ENCODE data around the gene ERCC3. TPM values are rescaled to one million over a fixed set of nuclear protein-coding genes. Genes with fewer than 3 reads are reported as not detected.

The ERCC3 gene
- total RNA-seq, 1 donor from 2014 or later, result 37.5 TPM

GRCh38 chr2:127326289-127326945 is 32.5 kb upstream of the ERCC3 start:
- peaks cover 8% of the 10 kb centered on the region for H3K4me1 Mint-ChIP-seq (ENCODE audit: low read depth)
- peaks cover 10% of the 10 kb centered on the region for H3K36me3 Mint-ChIP-seq (ENCODE audit: low read depth)
- no peak overlapping the region for H3K27ac Mint-ChIP-seq (ENCODE audit: unreplicated experiment)
- no peaks in the 10 kb centered on the region for H3K27me3 Mint-ChIP-seq (ENCODE audit: low read depth)
- TF ChIP-seq CTCF (IDR thresholded peaks at IDR 0.05), result no peak
- no peaks in the 10 kb centered on the region for H3K9me3 Mint-ChIP-seq (ENCODE audit: low read depth)
- no peak for DNase-seq (ENCODE audit: low spot score)
- no peak overlapping the region for H3K4me3 Mint-ChIP-seq (ENCODE audit: unreplicated experiment)

GRCh38 chr2:127324635-127325034 is 30.7 kb upstream of the ERCC3 start:
- DNase-seq (ENCODE audit: low spot score), result no peak
- no peak overlapping the region for H3K4me3 Mint-ChIP-seq (ENCODE audit: unreplicated experiment)
- TF ChIP-seq CTCF (IDR thresholded peaks at IDR 0.05), result peak; percentile 93

GRCh38 chr2:127321303-127321702 is 27.4 kb upstream of the ERCC3 start:
- Mint-ChIP-seq H3K9me3 (ENCODE audit: low read depth) (peaks cover 7% of the 10 kb centered on the region), H3K4me3 (ENCODE audit: unreplicated experiment) (no peak overlapping the region), H3K27me3 (ENCODE audit: low read depth) (no peaks in the 10 kb centered on the region), H3K4me1 (ENCODE audit: low read depth) (peaks cover 5% of the 10 kb centered on the region), H3K36me3 (ENCODE audit: low read depth) (peaks cover 29% of the 10 kb centered on the region), H3K27ac (ENCODE audit: unreplicated experiment) (no peak overlapping the region)
- no peak for TF ChIP-seq CTCF (IDR thresholded peaks at IDR 0.05)
- no peak for DNase-seq (ENCODE audit: low spot score)

More at GRCh38 chr2:127324635-127325034, 30.7 kb upstream of the ERCC3 start:
- Mint-ChIP-seq H3K9me3 (ENCODE audit: low read depth) (peaks cover 7% of the 10 kb centered on the region), H3K27me3 (ENCODE audit: low read depth) (no peaks in the 10 kb centered on the region), H3K36me3 (ENCODE audit: low read depth) (peaks cover 20% of the 10 kb centered on the region), H3K4me1 (ENCODE audit: low read depth) (peaks cover 8% of the 10 kb centered on the region), H3K27ac (ENCODE audit: unreplicated experiment) (no peak overlapping the region)

GRCh38 chr2:127320586-127321275 is 26.8 kb upstream of the ERCC3 start:
- no peak for DNase-seq (ENCODE audit: low spot score)
- Mint-ChIP-seq H3K36me3 (ENCODE audit: low read depth) (peaks cover 29% of the 10 kb centered on the region), H3K4me1 (ENCODE audit: low read depth) (peaks cover 4% of the 10 kb centered on the region), H3K4me3 (ENCODE audit: unreplicated experiment) (no peak overlapping the region), H3K9me3 (ENCODE audit: low read depth) (peaks cover 7% of the 10 kb centered on the region), H3K27me3 (ENCODE audit: low read depth) (no peaks in the 10 kb centered on the region), H3K27ac (ENCODE audit: unreplicated experiment) (no peak overlapping the region)
- TF ChIP-seq CTCF (IDR thresholded peaks at IDR 0.05), result no peak

- H3K36me3 Mint-ChIP-seq (ENCODE audit: low read depth), result peaks cover 33% of the 10 kb centered on the region
- H3K27ac Mint-ChIP-seq (ENCODE audit: unreplicated experiment), result no peak overlapping the region
- TF ChIP-seq CTCF (IDR thresholded peaks at IDR 0.05), result no peak
- no peak overlapping the region for H3K4me3 Mint-ChIP-seq (ENCODE audit: unreplicated experiment)
- peaks cover 4% of the 10 kb centered on the region for H3K4me1 Mint-ChIP-seq (ENCODE audit: low read depth)
- no peaks in the 10 kb centered on the region for H3K27me3 Mint-ChIP-seq (ENCODE audit: low read depth)
- DNase-seq (ENCODE audit: low spot score), result no peak
- peaks cover 7% of the 10 kb centered on the region for H3K9me3 Mint-ChIP-seq (ENCODE audit: low read depth)
Measured at GRCh38 chr2:127320067-127320466, 26.1 kb upstream of the ERCC3 start.

Measured in chondrocyte (in vitro differentiated cells).